Ishikawa (cell line): ENCODE data around the gene RTN4RL2.

Source experiments
- CEBPB ChIP-seq: IDR thresholded peaks from 2 replicates; pipeline ENCODE4 v1.6.1; 2012
- CREB1 ChIP-seq: IDR thresholded peaks from 2 replicates; pipeline ENCODE4 v1.6.1; 2012; ENCODE audit warnings: low read depth
- EGR1 ChIP-seq: IDR thresholded peaks from 2 replicates; pipeline ENCODE4 v1.6.1; 2012
- EP300 ChIP-seq: IDR thresholded peaks from 2 replicates; pipeline ENCODE4 v1.6.1; 2012; ENCODE audit warnings: borderline replicate concordance
- FOXM1 ChIP-seq: IDR thresholded peaks from 2 replicates; pipeline ENCODE4 v1.6.1; 2012; ENCODE audit warnings: low read depth, borderline replicate concordance
- NFIC ChIP-seq: IDR thresholded peaks from 2 replicates; pipeline ENCODE4 v1.6.1; 2012
- RAD21 ChIP-seq: IDR thresholded peaks from 2 replicates; pipeline ENCODE4 v1.6.1; 2012; ENCODE audit warnings: low read depth
- TAF1 ChIP-seq: IDR thresholded peaks from 2 replicates; pipeline ENCODE4 v1.6.1; 2012; ENCODE audit warnings: low read depth, mild to moderate bottlenecking
- TCF12 ChIP-seq: IDR thresholded peaks from 2 replicates; pipeline ENCODE4 v1.6.1; 2012; ENCODE audit warnings: low read depth
- TEAD4 ChIP-seq: IDR thresholded peaks from 2 replicates; pipeline ENCODE4 v1.6.1; 2012
- YY1 ChIP-seq: IDR thresholded peaks from 2 replicates; pipeline ENCODE4 v1.6.1; 2012; ENCODE audit warnings: low read depth
- ZBTB7A ChIP-seq: IDR thresholded peaks from 2 replicates; pipeline ENCODE4 v1.6.1; 2012; ENCODE audit warnings: low read depth
- TF ChIP-seq, protein P1 (sequence below): IDR thresholded peaks from 2 replicates; pipeline ENCODE4 v1.6.1; 2012; ENCODE audit warnings: low read depth, mild to moderate bottlenecking
- TF ChIP-seq, protein P2 (sequence below): IDR thresholded peaks from 2 replicates; pipeline ENCODE4 v1.6.1; 2012
- TF ChIP-seq, protein P3 (sequence below): IDR thresholded peaks from 2 replicates; pipeline ENCODE4 v1.6.1; 2012

RTN4RL2 gene

DNA sequence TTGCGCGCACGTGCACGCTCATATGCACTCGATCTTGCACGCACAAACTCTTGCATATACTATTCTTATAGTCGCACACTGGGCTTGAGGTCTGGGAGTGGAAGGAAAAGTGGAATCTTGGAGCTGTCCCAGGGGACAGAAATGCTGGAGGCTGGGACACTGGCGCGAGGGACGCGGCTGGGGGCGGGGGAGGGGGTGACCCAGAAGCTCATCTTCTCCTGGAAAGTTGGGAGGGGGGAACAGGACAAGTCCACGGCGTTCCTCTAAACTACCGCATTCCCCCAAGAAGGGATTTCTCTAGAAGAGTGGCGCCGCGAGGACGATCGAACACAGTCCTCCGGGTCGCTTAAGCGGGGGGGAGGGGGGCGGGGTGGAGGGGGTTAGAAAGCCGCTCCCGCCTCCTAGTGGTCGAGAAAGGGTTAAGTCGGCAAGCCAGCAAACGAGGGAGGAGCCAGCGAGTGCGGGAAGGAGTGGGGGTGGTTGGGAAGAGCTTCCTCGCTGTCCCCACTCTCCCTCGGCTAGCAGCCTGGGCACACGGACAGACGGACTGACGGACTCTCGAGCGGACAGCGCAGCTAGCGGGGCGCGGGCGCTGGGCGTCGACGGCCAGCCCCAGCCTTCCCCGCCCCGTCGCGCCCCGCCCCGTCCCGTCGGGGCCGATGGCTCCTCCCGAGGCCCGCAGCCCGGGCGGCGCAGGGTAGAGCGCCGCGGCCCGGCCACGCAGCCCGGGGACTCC, at the start of gene RTN4RL2:
RTN4RL2 (plus strand) TSS at position 507 of the 736 bp plus-strand sequence. CDS start 338 bp downstream, outside the sequence.
- TF ChIP-seq YY1, result no peak
- TF ChIP-seq EGR1, result no peak
- no peak for TF ChIP-seq ZBTB7A

DNA sequence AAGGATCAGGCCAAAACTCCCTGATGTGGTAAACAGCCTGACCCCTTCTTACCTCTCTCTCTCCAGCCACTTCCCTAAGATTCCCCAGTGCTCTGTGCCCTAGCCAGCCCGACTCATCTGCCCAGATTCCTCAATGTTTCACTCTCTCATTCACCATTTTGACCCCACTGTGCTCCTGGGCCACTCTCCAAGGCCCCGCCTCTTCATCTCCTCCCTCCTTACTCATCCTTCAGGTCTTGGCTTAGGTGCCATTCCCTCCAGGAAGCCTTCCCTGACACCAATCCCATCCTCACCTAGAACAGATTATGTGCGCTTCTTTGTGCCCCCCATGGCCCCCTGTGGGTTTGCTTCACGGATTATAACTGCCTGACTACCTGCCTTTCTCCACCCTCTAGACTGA, 46.6 kb upstream of the RTN4RL2 start:
- TF ChIP-seq RAD21, result no peak
- TF ChIP-seq, protein P1, sequence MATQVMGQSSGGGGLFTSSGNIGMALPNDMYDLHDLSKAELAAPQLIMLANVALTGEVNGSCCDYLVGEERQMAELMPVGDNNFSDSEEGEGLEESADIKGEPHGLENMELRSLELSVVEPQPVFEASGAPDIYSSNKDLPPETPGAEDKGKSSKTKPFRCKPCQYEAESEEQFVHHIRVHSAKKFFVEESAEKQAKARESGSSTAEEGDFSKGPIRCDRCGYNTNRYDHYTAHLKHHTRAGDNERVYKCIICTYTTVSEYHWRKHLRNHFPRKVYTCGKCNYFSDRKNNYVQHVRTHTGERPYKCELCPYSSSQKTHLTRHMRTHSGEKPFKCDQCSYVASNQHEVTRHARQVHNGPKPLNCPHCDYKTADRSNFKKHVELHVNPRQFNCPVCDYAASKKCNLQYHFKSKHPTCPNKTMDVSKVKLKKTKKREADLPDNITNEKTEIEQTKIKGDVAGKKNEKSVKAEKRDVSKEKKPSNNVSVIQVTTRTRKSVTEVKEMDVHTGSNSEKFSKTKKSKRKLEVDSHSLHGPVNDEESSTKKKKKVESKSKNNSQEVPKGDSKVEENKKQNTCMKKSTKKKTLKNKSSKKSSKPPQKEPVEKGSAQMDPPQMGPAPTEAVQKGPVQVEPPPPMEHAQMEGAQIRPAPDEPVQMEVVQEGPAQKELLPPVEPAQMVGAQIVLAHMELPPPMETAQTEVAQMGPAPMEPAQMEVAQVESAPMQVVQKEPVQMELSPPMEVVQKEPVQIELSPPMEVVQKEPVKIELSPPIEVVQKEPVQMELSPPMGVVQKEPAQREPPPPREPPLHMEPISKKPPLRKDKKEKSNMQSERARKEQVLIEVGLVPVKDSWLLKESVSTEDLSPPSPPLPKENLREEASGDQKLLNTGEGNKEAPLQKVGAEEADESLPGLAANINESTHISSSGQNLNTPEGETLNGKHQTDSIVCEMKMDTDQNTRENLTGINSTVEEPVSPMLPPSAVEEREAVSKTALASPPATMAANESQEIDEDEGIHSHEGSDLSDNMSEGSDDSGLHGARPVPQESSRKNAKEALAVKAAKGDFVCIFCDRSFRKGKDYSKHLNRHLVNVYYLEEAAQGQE, result no peak
- TF ChIP-seq FOXM1, result no peak
- TF ChIP-seq TAF1, result no peak
- TF ChIP-seq NFIC, result no peak
- no peak for TF ChIP-seq ZBTB7A
- TF ChIP-seq CEBPB, result no peak
- TF ChIP-seq, protein P2, sequence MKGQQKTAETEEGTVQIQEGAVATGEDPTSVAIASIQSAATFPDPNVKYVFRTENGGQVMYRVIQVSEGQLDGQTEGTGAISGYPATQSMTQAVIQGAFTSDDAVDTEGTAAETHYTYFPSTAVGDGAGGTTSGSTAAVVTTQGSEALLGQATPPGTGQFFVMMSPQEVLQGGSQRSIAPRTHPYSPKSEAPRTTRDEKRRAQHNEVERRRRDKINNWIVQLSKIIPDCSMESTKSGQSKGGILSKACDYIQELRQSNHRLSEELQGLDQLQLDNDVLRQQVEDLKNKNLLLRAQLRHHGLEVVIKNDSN, result no peak
- TF ChIP-seq, protein P3, sequence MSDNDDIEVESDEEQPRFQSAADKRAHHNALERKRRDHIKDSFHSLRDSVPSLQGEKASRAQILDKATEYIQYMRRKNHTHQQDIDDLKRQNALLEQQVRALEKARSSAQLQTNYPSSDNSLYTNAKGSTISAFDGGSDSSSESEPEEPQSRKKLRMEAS, result no peak
- TF ChIP-seq TCF12, result no peak
- TF ChIP-seq EGR1, result no peak
- no peak for TF ChIP-seq YY1
- TF ChIP-seq CREB1, result no peak
- TF ChIP-seq EP300, result no peak
- TF ChIP-seq TEAD4, result no peak

DNA sequence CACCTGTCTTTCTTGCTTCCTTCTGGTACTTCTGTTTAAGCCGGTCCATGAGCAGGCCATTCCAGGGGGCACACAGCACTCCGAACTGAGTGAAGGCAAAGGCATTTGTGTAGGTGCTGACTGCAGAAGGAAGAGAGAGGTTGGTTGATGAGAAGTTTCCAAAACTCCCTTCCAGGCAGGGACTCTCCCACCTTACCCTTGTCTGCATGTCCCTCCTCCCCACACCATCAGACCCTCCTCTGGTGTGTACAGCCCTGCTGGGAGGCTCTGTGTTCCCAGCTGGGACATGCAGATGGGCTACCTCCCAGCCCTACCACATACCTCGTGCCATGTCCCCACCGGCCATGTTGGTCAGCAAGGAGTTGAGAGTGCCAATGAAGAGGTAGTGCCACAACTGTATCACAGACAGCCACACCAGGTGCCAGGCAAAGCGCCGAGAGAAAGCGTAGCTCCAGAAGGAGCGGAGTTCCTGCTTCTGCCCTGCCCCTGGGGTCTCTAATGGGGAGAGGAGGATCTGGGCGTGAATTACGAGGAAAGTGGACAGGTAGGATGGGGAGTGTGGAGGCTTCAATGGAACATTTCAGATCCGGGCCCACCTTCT, 45.6 kb upstream of the RTN4RL2 start:
- TF ChIP-seq FOXM1, result no peak

DNA sequence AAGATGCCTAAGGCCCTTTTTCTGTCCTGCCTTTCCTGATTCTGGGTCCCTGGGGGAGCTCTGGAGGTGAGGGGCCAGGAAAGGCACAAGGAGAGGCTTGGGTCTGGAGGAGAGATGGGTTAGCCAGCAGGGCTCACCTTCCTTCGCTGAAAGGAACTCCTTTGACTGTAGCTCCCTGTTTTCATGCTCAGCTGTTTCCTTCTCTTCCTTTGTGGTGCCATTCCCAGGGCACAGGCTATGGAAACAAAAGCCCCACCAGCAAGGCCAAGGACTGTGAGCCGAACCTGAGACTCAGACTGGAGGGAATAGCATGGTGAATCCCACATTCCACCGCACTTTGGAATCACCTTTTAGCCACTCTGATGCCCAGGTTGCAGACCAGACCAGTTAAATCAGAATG, 43.9 kb upstream of the RTN4RL2 start:
- TF ChIP-seq NFIC, result no peak
- TF ChIP-seq, protein P1, result no peak
- TF ChIP-seq RAD21, result no peak
- TF ChIP-seq, protein P3, result no peak
- TF ChIP-seq EP300, result no peak
- TF ChIP-seq TEAD4, result no peak
- TF ChIP-seq TCF12, result no peak
- no peak for TF ChIP-seq TAF1
- TF ChIP-seq FOXM1, result no peak
- TF ChIP-seq, protein P2, result no peak

DNA sequence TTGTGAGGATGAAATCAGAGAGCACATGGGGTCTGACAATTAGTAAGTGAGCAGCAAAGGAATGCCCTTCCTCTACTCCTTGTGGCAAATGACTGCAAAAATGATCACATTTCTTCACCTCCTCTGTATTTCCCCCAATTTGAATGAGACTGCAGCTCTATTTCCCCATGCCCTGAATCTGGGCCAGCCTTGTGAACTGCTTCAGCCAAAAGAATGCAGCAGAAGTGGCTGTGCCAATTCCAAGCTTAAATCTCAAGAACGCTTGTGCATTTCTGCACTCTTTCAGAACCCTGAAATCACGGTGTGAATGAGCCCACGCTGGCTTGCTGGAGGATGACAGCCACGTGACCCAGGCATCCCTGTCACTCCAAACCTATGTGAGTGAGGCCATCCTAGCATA, 43.3 kb upstream of the RTN4RL2 start:
- TF ChIP-seq ZBTB7A (no peak), RAD21 (no peak), EP300 (no peak), FOXM1 (no peak), NFIC (no peak), TCF12 (no peak)
- TF ChIP-seq, protein P2, result no peak
- TF ChIP-seq, protein P3, result no peak
